SK-N-SH (cell line): ENCODE data around the gene SOX13. TPM values are rescaled to one million over a fixed set of nuclear protein-coding genes. Genes with fewer than 3 reads are reported as not detected.

ENCODE experiments used
- CTCF ChIA-PET: fragments of 300-600, 350-600 bp; formaldehyde crosslinking; extraction: SDS; loops from one replicate; lab custom pipeline; 2021; lab: Yijun Ruan, JAX
- POLR2A ChIA-PET: fragments of 350-600 bp; sonication (Branson Sonifier 250); formaldehyde crosslinking; extraction: SDS; loops from one replicate; lab custom pipeline; 2020; ENCODE audit warnings: antibody characterized with exemption, inconsistent platforms; lab: Yijun Ruan, JAX
- DNase-seq: peaks from one replicate; pipeline ENCODE4 v3.0.0; 2012
- H2AFZ ChIP-seq: fragments of 200-600 bp; sonication (generic); 2 replicates; pipeline ENCODE4 v1.8.1; 2016; ENCODE audit warnings: antibody characterized with exemption, mild to moderate bottlenecking, low read depth
- H3F3A ChIP-seq: fragments of 200-600 bp; sonication (generic); replicated peaks from 2 replicates; pipeline ENCODE3; 2016; ENCODE audit warnings: antibody characterized with exemption, mild to moderate bottlenecking; ENCODE audit not compliant: insufficient read depth
- H3K27ac ChIP-seq, 2 experiments: fragments of 200-500 bp in 1 of 2; fragments of 200-600 bp in 1 of 2; sonication (Bioruptor generic) in 1 of 2; sonication (generic), shearing (Covaris generic) in 1 of 2; 2 replicates each; pipeline versions ENCODE4 v1.5.1 to v1.6.1; 2014 to 2016; ENCODE audit warnings: low read depth in 2 of 2, inconsistent platforms in 1 of 2, low read length in 1 of 2, mild to moderate bottlenecking in 1 of 2, mixed read lengths in 1 of 2
- H3K27me3 ChIP-seq: fragments of 200-600 bp; sonication (generic), shearing (Covaris generic); 2 replicates; pipeline ENCODE4 v1.6.1; 2016; ENCODE audit warnings: mixed run types; ENCODE audit not compliant: insufficient read depth
- H3K36me3 ChIP-seq, 2 experiments: fragments of 200-500 bp in 1 of 2; fragments of 200-600 bp in 1 of 2; sonication (Bioruptor generic) in 1 of 2; sonication (generic) in 1 of 2; replicated peaks in 1 of 2; 2 replicates each; pipeline versions ENCODE3 to v1.5.1; 2014 to 2016; ENCODE audit warnings: low read length in 1 of 2, mild to moderate bottlenecking in 1 of 2; ENCODE audit not compliant: insufficient read depth in 2 of 2, control insufficient read depth in 1 of 2
- H3K4me1 ChIP-seq, 2 experiments: fragments of 200-500 bp in 1 of 2; fragments of 200-600 bp in 1 of 2; sonication (Bioruptor generic) in 1 of 2; sonication (generic), shearing (Covaris generic) in 1 of 2; 2 replicates each; pipeline versions ENCODE4 v1.5.1 to v1.6.1; 2014 to 2016; ENCODE audit warnings: low read depth in 1 of 2, low read length in 1 of 2, mixed run types in 1 of 2; ENCODE audit not compliant: insufficient read depth in 2 of 2, control insufficient read depth in 1 of 2
- H3K4me2 ChIP-seq: fragments of 200-600 bp; sonication (generic), shearing (Covaris generic); 2 replicates; pipeline ENCODE4 v1.6.1; 2017; ENCODE audit warnings: mixed run types
- H3K4me3 ChIP-seq, 2 experiments: fragments of 200-500 bp in 1 of 2; fragments of 200-600 bp in 1 of 2; sonication (Bioruptor generic) in 1 of 2; sonication (generic), shearing (Covaris generic) in 1 of 2; 2 replicates each; pipeline versions ENCODE4 v1.5.1 to v1.8.1; 2014 to 2016; ENCODE audit warnings: low read depth in 2 of 2, inconsistent platforms in 1 of 2, low read length in 1 of 2, mild to moderate bottlenecking in 1 of 2, mixed read lengths in 1 of 2, moderate library complexity in 1 of 2
- H3K79me2 ChIP-seq: fragments of 200-600 bp; sonication (generic); 2 replicates; pipeline ENCODE4 v1.8.1; 2017; ENCODE audit warnings: mild to moderate bottlenecking; ENCODE audit not compliant: insufficient read depth
- H3K9ac ChIP-seq: fragments of 200-600 bp; sonication (generic); 2 replicates; pipeline ENCODE4 v1.6.1; 2017; ENCODE audit warnings: mixed run types
- H3K9me2 ChIP-seq: fragments of 200-600 bp; sonication (generic); 2 replicates; pipeline ENCODE4 v1.6.1; 2017; ENCODE audit warnings: mixed run types
- H3K9me3 ChIP-seq: fragments of 200-600 bp; sonication (generic); 2 replicates; pipeline ENCODE4 v1.6.1; 2017; ENCODE audit warnings: mixed run types, mild to moderate bottlenecking, moderate library complexity
- H4K20me1 ChIP-seq: fragments of 200-600 bp; sonication (generic); 2 replicates; pipeline ENCODE4 v1.6.1; 2017; ENCODE audit warnings: mild to moderate bottlenecking, mixed run types; ENCODE audit not compliant: insufficient read depth
- CHD2 ChIP-seq: fragments of 150-350 bp; IDR thresholded peaks from 2 replicates; pipeline ENCODE4 v1.6.1; 2018; ENCODE audit warnings: low read length; ENCODE audit not compliant: partially characterized antibody
- EP300 ChIP-seq, 2 experiments: IDR thresholded peaks; 2 replicates each; pipeline versions ENCODE4 v1.4.0 to v1.6.1; 2012; ENCODE audit warnings: borderline replicate concordance in 1 of 2, low read depth in 1 of 2, low read length in 1 of 2
- GATA2 ChIP-seq: sonication (generic); formaldehyde crosslinking; IDR thresholded peaks from 2 replicates; pipeline ENCODE4 v1.5.0; 2020; ENCODE audit warnings: mild to moderate bottlenecking, missing genetic modification reagents
- MEF2A ChIP-seq: IDR thresholded peaks from 2 replicates; pipeline ENCODE4 v1.4.0; 2012; ENCODE audit warnings: low read depth, borderline replicate concordance
- RXRA ChIP-seq: IDR thresholded peaks from 2 replicates; pipeline ENCODE4 v1.4.0; 2012; ENCODE audit warnings: low read depth, mild to moderate bottlenecking, borderline replicate concordance
- TEAD4 ChIP-seq: IDR thresholded peaks from 2 replicates; pipeline ENCODE4 v1.4.0; 2012; ENCODE audit warnings: mild to moderate bottlenecking, borderline replicate concordance; ENCODE audit not compliant: insufficient read depth
- WGBS: methylation state at CpG from one replicate; pipeline ENCODE4 v1.1.6; 2017; ENCODE audit warnings: low lambda C conversion rate; 5-methylcytosine and 5-hydroxymethylcytosine counted together
- polyA plus RNA-seq, 3 experiments: library from polyadenylated mRNA; depleted of rRNA; stranded (reverse); fragments of >200 nt; gene quantifications; 2 replicates each; pipeline ENCODE4 v1.2.3, GENCODE V29; 2012
- TF ChIP-seq, protein P1 (sequence below): IDR thresholded peaks from 2 replicates; pipeline ENCODE4 v1.4.0; 2012; ENCODE audit warnings: low read depth, borderline replicate concordance
- TF ChIP-seq, protein P2 (sequence below): fragments of 200-600 bp; sonication (generic); IDR thresholded peaks from 2 replicates; pipeline ENCODE4 v1.6.1; 2017; ENCODE audit warnings: antibody characterized with exemption, mild to moderate bottlenecking, moderate library complexity
- TF ChIP-seq, protein P3 (sequence below): IDR thresholded peaks from 2 replicates; pipeline ENCODE4 v1.4.0; 2012; ENCODE audit warnings: low read depth
- TF ChIP-seq, protein P4 (sequence below): IDR thresholded peaks from 2 replicates; pipeline ENCODE4 v1.6.1; 2012; ENCODE audit warnings: mild to moderate bottlenecking, low read depth, low read length, moderate library complexity

The SOX13 gene
- polyA plus RNA-seq, 1 of the 3 experiments (the other 2 are of a cell fraction), result 10.6 TPM

DNA sequence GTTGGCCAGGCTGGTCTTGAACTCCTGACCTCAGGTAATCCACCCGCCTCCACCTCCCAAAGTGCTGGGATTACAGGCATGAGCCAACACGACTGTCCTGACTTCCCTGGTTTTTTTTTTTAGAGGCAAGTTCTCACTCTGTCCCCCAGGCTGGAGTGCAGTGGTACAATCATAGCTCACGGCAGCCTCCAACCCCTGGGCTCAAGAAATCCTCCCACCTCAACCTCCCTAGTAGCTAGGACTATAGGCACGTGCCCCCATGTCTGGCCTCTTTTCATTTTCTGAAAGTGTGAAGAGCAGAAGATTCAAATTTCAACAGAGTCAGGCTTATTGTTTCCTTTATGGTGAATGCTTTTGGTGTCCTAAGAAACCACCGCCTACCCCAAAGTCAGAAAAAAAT is 21.7 kb upstream of the SOX13 start:
- no peak overlapping the region for H3K4me2 ChIP-seq
- ChIA-PET POLR2A (no interaction called here), CTCF (interaction anchor here (0.6 to 1.6 kb wide), 3 partner anchors 49 to 78 kb away, joined by 3 to 6 read pairs (median 3); no protein-coding TSS in a partner anchor)
- no peaks in the 10 kb centered on the region for H3K36me3 ChIP-seq
- H4K20me1 ChIP-seq, result no peaks in the 10 kb centered on the region
- no peak overlapping the region for H2AFZ ChIP-seq
- H3K9me2 ChIP-seq, result no peaks in the 10 kb centered on the region
- no peak overlapping the region for H3K9ac ChIP-seq
- H3K4me1 ChIP-seq, result no peaks in the 10 kb centered on the region
- H3K27ac ChIP-seq, result no peak overlapping the region
- DNase-seq, result no peak
- 75% methylated on average over 5 of the region's 5 CpGs for WGBS
- H3K4me3 ChIP-seq, result no peak overlapping the region
- no peaks in the 10 kb centered on the region for H3K27me3 ChIP-seq
- no peaks in the 10 kb centered on the region for H3K9me3 ChIP-seq
- no peaks in the 10 kb centered on the region for H3K79me2 ChIP-seq
- no peak for TF ChIP-seq GATA2 (CRISPR knock-in tag)
- TF ChIP-seq, protein P1, sequence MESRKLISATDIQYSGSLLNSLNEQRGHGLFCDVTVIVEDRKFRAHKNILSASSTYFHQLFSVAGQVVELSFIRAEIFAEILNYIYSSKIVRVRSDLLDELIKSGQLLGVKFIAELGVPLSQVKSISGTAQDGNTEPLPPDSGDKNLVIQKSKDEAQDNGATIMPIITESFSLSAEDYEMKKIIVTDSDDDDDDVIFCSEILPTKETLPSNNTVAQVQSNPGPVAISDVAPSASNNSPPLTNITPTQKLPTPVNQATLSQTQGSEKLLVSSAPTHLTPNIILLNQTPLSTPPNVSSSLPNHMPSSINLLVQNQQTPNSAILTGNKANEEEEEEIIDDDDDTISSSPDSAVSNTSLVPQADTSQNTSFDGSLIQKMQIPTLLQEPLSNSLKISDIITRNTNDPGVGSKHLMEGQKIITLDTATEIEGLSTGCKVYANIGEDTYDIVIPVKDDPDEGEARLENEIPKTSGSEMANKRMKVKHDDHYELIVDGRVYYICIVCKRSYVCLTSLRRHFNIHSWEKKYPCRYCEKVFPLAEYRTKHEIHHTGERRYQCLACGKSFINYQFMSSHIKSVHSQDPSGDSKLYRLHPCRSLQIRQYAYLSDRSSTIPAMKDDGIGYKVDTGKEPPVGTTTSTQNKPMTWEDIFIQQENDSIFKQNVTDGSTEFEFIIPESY, result no peak
- TF ChIP-seq, protein P2, sequence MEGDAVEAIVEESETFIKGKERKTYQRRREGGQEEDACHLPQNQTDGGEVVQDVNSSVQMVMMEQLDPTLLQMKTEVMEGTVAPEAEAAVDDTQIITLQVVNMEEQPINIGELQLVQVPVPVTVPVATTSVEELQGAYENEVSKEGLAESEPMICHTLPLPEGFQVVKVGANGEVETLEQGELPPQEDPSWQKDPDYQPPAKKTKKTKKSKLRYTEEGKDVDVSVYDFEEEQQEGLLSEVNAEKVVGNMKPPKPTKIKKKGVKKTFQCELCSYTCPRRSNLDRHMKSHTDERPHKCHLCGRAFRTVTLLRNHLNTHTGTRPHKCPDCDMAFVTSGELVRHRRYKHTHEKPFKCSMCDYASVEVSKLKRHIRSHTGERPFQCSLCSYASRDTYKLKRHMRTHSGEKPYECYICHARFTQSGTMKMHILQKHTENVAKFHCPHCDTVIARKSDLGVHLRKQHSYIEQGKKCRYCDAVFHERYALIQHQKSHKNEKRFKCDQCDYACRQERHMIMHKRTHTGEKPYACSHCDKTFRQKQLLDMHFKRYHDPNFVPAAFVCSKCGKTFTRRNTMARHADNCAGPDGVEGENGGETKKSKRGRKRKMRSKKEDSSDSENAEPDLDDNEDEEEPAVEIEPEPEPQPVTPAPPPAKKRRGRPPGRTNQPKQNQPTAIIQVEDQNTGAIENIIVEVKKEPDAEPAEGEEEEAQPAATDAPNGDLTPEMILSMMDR, result no peak
- TF ChIP-seq, all 33 proteins: peak for 0
- no peaks in the 10 kb centered on the region for H3F3A ChIP-seq

DNA sequence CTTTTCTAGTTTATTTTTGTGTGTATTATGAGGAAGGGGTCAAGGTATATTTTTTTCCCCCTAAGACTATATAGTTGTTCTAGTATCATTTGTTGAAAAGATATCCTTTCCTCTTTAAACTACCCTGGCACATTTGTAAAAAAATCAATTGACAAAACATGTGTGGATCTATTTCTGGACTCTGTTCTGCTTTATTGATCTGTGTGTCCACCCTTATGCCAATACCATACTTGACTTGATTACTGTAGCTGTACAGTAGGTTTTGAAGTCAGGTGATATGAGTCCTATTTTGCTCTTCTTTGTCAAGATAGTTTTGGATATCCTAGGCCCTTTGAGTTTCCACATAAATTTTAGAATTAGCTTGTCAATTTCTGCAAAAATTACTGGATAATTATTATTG is 21.2 kb upstream of the SOX13 start:
- Histone ChIP-seq H3K79me2 (no peaks in the 10 kb centered on the region), H3K36me3 (no peaks in the 10 kb centered on the region), H3K9ac (no peak overlapping the region), H3K4me1 (no peaks in the 10 kb centered on the region), H3K9me2 (no peaks in the 10 kb centered on the region), H3K4me3 (no peak overlapping the region), H2AFZ (no peak overlapping the region), H3K4me2 (no peak overlapping the region), H3K9me3 (no peaks in the 10 kb centered on the region), H4K20me1 (no peaks in the 10 kb centered on the region), H3F3A (no peaks in the 10 kb centered on the region), H3K27ac (no peak overlapping the region), H3K27me3 (no peaks in the 10 kb centered on the region)
- POLR2A ChIA-PET, result no interaction called here
- TF ChIP-seq, protein P3, sequence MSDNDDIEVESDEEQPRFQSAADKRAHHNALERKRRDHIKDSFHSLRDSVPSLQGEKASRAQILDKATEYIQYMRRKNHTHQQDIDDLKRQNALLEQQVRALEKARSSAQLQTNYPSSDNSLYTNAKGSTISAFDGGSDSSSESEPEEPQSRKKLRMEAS, result no peak
- DNase-seq, result no peak
- CTCF ChIA-PET, result interaction anchor here (0.9 to 1.6 kb wide), 2 partner anchors 75 to 77 kb away, joined by 3 to 6 read pairs; no protein-coding TSS in a partner anchor

DNA sequence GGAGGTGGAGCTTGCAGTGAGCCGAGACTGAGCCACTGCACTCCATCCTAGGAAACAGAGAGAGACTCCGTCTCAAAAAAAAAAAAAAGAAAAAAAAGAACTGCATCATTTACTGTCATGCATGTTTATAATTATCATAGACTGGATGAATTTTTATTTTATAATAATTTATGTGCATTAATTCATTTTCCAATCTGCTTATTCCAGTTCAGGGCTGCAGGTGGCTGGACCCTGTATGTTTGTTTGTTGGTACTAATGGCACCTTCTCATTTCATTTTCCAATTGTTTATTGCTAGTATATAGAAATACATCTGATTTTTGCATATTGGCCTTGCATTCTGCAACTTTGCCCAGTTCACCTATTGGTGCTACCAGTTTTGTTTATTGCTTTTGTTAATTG is 19.0 kb upstream of the SOX13 start:
- ChIA-PET POLR2A (no interaction called here), CTCF (no interaction called here)
- H3K9ac ChIP-seq, result no peak overlapping the region
- H3K4me1 ChIP-seq, result no peaks in the 10 kb centered on the region
- no peaks in the 10 kb centered on the region for H3K36me3 ChIP-seq
- no peak overlapping the region for H3K27ac ChIP-seq
- H3K27me3 ChIP-seq, result no peaks in the 10 kb centered on the region
- WGBS, result 62% methylated on average over 2 of the region's 2 CpGs
- TF ChIP-seq MEF2A (no peak), TEAD4 (no peak), EP300 (IDR thresholded peaks at IDR 0.05; ENCODE audit: borderline replicate concordance in 1 of 2, low read depth in 1 of 2, low read length in 1 of 2) (no peak), CHD2 (no peak), RXRA (no peak)
- TF ChIP-seq, protein P4, sequence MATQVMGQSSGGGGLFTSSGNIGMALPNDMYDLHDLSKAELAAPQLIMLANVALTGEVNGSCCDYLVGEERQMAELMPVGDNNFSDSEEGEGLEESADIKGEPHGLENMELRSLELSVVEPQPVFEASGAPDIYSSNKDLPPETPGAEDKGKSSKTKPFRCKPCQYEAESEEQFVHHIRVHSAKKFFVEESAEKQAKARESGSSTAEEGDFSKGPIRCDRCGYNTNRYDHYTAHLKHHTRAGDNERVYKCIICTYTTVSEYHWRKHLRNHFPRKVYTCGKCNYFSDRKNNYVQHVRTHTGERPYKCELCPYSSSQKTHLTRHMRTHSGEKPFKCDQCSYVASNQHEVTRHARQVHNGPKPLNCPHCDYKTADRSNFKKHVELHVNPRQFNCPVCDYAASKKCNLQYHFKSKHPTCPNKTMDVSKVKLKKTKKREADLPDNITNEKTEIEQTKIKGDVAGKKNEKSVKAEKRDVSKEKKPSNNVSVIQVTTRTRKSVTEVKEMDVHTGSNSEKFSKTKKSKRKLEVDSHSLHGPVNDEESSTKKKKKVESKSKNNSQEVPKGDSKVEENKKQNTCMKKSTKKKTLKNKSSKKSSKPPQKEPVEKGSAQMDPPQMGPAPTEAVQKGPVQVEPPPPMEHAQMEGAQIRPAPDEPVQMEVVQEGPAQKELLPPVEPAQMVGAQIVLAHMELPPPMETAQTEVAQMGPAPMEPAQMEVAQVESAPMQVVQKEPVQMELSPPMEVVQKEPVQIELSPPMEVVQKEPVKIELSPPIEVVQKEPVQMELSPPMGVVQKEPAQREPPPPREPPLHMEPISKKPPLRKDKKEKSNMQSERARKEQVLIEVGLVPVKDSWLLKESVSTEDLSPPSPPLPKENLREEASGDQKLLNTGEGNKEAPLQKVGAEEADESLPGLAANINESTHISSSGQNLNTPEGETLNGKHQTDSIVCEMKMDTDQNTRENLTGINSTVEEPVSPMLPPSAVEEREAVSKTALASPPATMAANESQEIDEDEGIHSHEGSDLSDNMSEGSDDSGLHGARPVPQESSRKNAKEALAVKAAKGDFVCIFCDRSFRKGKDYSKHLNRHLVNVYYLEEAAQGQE, result no peak
- peaks cover 12% of the 10 kb centered on the region for H3F3A ChIP-seq
- no peaks in the 10 kb centered on the region for H3K9me3 ChIP-seq
- no peak for DNase-seq
- H4K20me1 ChIP-seq, result no peaks in the 10 kb centered on the region
- H3K4me2 ChIP-seq, result no peak overlapping the region
- H3K79me2 ChIP-seq, result no peaks in the 10 kb centered on the region
- no peaks in the 10 kb centered on the region for H3K9me2 ChIP-seq
- no peak overlapping the region for H2AFZ ChIP-seq
- H3K4me3 ChIP-seq, result no peak overlapping the region
